Neural progenitor cell (in vitro differentiated cells): ENCODE results near the gene UGGT1.

ENCODE experiments used
- CTCF ChIP-seq: fragments of 200-600 bp; sonication (generic); IDR thresholded peaks from 2 replicates; pipeline ENCODE4 v1.5.1; 2017; ENCODE audit warnings: antibody characterized with exemption, mild to moderate bottlenecking
- EZH2 ChIP-seq: fragments of 200-600 bp; sonication (generic); IDR thresholded peaks from 2 replicates; pipeline ENCODE4 v1.6.1; 2017; ENCODE audit warnings: antibody characterized with exemption, mild to moderate bottlenecking, moderate library complexity
- EZH2phosphoT487 ChIP-seq: fragments of 200-600 bp; sonication (generic); IDR thresholded peaks from 2 replicates; pipeline ENCODE4 v1.6.1; 2017; ENCODE audit warnings: antibody characterized with exemption

- TF ChIP-seq CTCF (no peak), EZH2 (no peak), EZH2phosphoT487 (no peak)
These were observed 79.1 kb downstream of the UGGT1 start for GRCh38 chr2:128169933-128170709.
